HCT116 (cell line): ENCODE data around the gene CDH13. TPM values are rescaled to one million over a fixed set of nuclear protein-coding genes. Genes with fewer than 3 reads are reported as not detected.

ENCODE experiments used
- ATAC-seq: fragments of 200-7000 bp; cut with Tn5 transposase; 2 replicates; pipeline ENCODE4 v1.9.1; 2020; ENCODE audit warnings: mild to moderate bottlenecking, moderate library complexity
- BruUV-seq: library from RNA; stranded (reverse); fragments of 400-500 nt; replicated peaks from 2 replicates; lab custom pipeline; 2021; lab: Mats Ljungman, UMichigan
- CTCF ChIA-PET: fragments of 300-600 bp; sonication (Branson Sonifier 250); formaldehyde crosslinking; loops from one replicate; lab custom pipeline; 2021; ENCODE audit warnings: antibody characterized with exemption; lab: Charles Lee
- POLR2A ChIA-PET: fragments of 300-600, 350-600 bp; sonication (Branson Sonifier 250); formaldehyde crosslinking; loops from one replicate; lab custom pipeline; 2021; ENCODE audit warnings: antibody characterized with exemption; lab: Charles Lee
- RAD21 ChIA-PET, 2 experiments: fragments of 300-600 bp; sonication (Branson Sonifier 250); formaldehyde crosslinking; loops; one replicate each; lab custom pipeline; 2023; ENCODE audit warnings: low total read pairs in 2 of 2; ENCODE audit not compliant: uncharacterized antibody in 2 of 2, unreplicated experiment in 2 of 2, low non-redundant PET in 1 of 2; lab: Charles Lee
- DNase-seq: peaks from one replicate; pipeline ENCODE4 v3.0.0-alpha.2; 2010; ENCODE audit warnings: low read depth, low spot score
- H2AFZ ChIP-seq: fragments of 200-600 bp; shearing (Covaris generic), sonication (generic); 2 replicates; pipeline ENCODE4 v1.6.1; 2017; ENCODE audit warnings: low read depth, mixed run types, mixed read lengths, antibody characterized with exemption, low read length; ENCODE audit not compliant: poor library complexity, severe bottlenecking
- H3K27ac ChIP-seq: 2 replicates; pipeline ENCODE4 v1.5.1; 2012; ENCODE audit warnings: low read depth, low read length
- H3K27me3 ChIP-seq: fragments of 200-600 bp; sonication (generic); 2 replicates; pipeline ENCODE4 v1.6.1; 2016; ENCODE audit warnings: mixed run types, low read length, mixed read lengths; ENCODE audit not compliant: insufficient read depth
- H3K36me3 ChIP-seq, 2 experiments: fragments of 200-500 bp in 1 of 2; fragments of 200-600 bp in 1 of 2; sonication (Bioruptor generic) in 1 of 2; sonication (generic) in 1 of 2; 2 replicates each; pipeline versions ENCODE4 v1.5.1 to v1.6.1; 2014 to 2016; ENCODE audit warnings: low read length in 2 of 2, inconsistent platforms in 1 of 2, mixed read lengths in 1 of 2, mixed run types in 1 of 2; ENCODE audit not compliant: insufficient read depth in 2 of 2, control insufficient read depth in 1 of 2
- H3K4me1 ChIP-seq, 2 experiments: fragments of 200-600 bp in 1 of 2; sonication (generic) in 1 of 2; 2 replicates each; pipeline versions ENCODE4 v1.5.1 to v1.6.1; 2012 to 2017; ENCODE audit warnings: low read length in 2 of 2, inconsistent platforms in 1 of 2, mild to moderate bottlenecking in 1 of 2, mixed read lengths in 1 of 2, mixed run types in 1 of 2, moderate library complexity in 1 of 2; ENCODE audit not compliant: insufficient read depth in 2 of 2, control insufficient read depth in 1 of 2
- H3K4me2 ChIP-seq: fragments of 200-600 bp; sonication (generic); 2 replicates; pipeline ENCODE4 v1.6.1; 2017; ENCODE audit warnings: mixed run types, low read length, mixed read lengths
- H3K4me3 ChIP-seq, 2 experiments: fragments of 200-600 bp in 1 of 2; sonication (generic) in 1 of 2; replicated peaks in 1 of 2; 2 replicates each; pipeline ENCODE4 v1.5.1; 2011 to 2016; ENCODE audit warnings: low read length in 2 of 2, control low read depth in 1 of 2, low read depth in 1 of 2, mild to moderate bottlenecking in 1 of 2, mixed read lengths in 1 of 2, mixed run types in 1 of 2
- H3K79me2 ChIP-seq: fragments of 200-600 bp; sonication (generic); 2 replicates; pipeline ENCODE4 v1.6.1; 2017; ENCODE audit warnings: mild to moderate bottlenecking, mixed run types, low read length, moderate library complexity, mixed read lengths; ENCODE audit not compliant: insufficient read depth
- H3K9ac ChIP-seq: fragments of 200-600 bp; sonication (generic); 2 replicates; pipeline ENCODE4 v1.6.1; 2016; ENCODE audit warnings: low read length, mixed read lengths
- H3K9me2 ChIP-seq: fragments of 200-600 bp; sonication (generic), shearing (Covaris generic); 2 replicates; pipeline ENCODE4 v1.6.1; 2017; ENCODE audit warnings: mixed run types, mild to moderate bottlenecking, moderate library complexity; ENCODE audit not compliant: insufficient read depth
- H3K9me3 ChIP-seq, 2 experiments: fragments of 200-500 bp in 1 of 2; fragments of 200-600 bp in 1 of 2; sonication (Bioruptor generic) in 1 of 2; sonication (generic) in 1 of 2; 2 replicates each; pipeline ENCODE4 v1.6.1; 2014 to 2017; ENCODE audit warnings: low read length in 2 of 2, mixed read lengths in 2 of 2, inconsistent platforms in 1 of 2, low read depth in 1 of 2, mild to moderate bottlenecking in 1 of 2, mixed run types in 1 of 2, moderate library complexity in 1 of 2; ENCODE audit not compliant: control insufficient read depth in 1 of 2, insufficient read depth in 1 of 2
- H4K20me1 ChIP-seq: fragments of 200-600 bp; sonication (generic), shearing (Covaris generic); 2 replicates; pipeline ENCODE4 v1.6.1; 2017; ENCODE audit warnings: mixed run types, mild to moderate bottlenecking, moderate library complexity; ENCODE audit not compliant: insufficient read depth
- ATF3 ChIP-seq: IDR thresholded peaks from 2 replicates; pipeline ENCODE4 v1.6.1; 2012
- CEBPB ChIP-seq: IDR thresholded peaks from 2 replicates; pipeline ENCODE4 v1.6.1; 2012; ENCODE audit warnings: low read depth
- CTCF ChIP-seq, 3 experiments: fragments of 200-600 bp in 1 of 3; sonication (generic) in 1 of 3; IDR thresholded peaks in 2 of 3; conservative IDR thresholded peaks in 1 of 3; 2 replicates each; pipeline ENCODE4 v1.5.1; 2012 to 2017; ENCODE audit warnings: low read depth in 2 of 3, low read length in 2 of 3, antibody characterized with exemption in 1 of 3, borderline replicate concordance in 1 of 3, control low read depth in 1 of 3, mild to moderate bottlenecking in 1 of 3, mixed read lengths in 1 of 3, mixed run types in 1 of 3, moderate library complexity in 1 of 3; ENCODE audit not compliant: insufficient read depth in 1 of 3
- EZH2phosphoT487 ChIP-seq: fragments of 200-600 bp; IDR thresholded peaks from 2 replicates; pipeline ENCODE4 v1.6.1; 2018; ENCODE audit warnings: antibody characterized with exemption, borderline replicate concordance
- POLR2A ChIP-seq: IDR thresholded peaks from 2 replicates; pipeline ENCODE4 v1.7.0; 2011; ENCODE audit warnings: borderline replicate concordance; ENCODE audit not compliant: insufficient read depth, insufficient read length; ENCODE audit errors: extremely low read depth
- REST ChIP-seq: IDR thresholded peaks from 2 replicates; pipeline ENCODE4 v1.6.1; 2012; ENCODE audit warnings: low read depth
- SIN3A ChIP-seq: IDR thresholded peaks from 2 replicates; pipeline ENCODE4 v1.6.1; 2012; ENCODE audit warnings: low read depth
- SP1 ChIP-seq: IDR thresholded peaks from 2 replicates; pipeline ENCODE4 v1.6.1; 2012; ENCODE audit warnings: low read depth
- TCF7L2 ChIP-seq: IDR thresholded peaks from 2 replicates; pipeline ENCODE4 v1.7.0; 2011; ENCODE audit warnings: borderline replicate concordance, inconsistent platforms; ENCODE audit not compliant: insufficient read depth, insufficient read length; ENCODE audit errors: extremely low read depth
- ZFX ChIP-seq: fragments of 450-650 bp; IDR thresholded peaks from 2 replicates; pipeline ENCODE4 v1.6.1; 2017
- intact Hi-C: fragments of 100-400 bp; cut with micrococcal nuclease; formaldehyde crosslinking; loops from 2 replicates; pipeline ENCODE4 v1.10.0; 2022
- total RNA-seq: library from RNA; stranded (reverse); gene quantifications from one replicate; pipeline ENCODE4 v1.2.1, GENCODE V29; 2021; ENCODE audit not compliant: unreplicated experiment

Gene CDH13
- total RNA-seq, 1 experiment from 2014 or later, result not detected

- Histone ChIP-seq H3K27ac (no peak overlapping the region), H3K4me3 (no peak overlapping the region), H4K20me1 (no peaks in the 10 kb centered on the region), H3K4me2 (no peak overlapping the region), H3K9ac (no peak overlapping the region), H2AFZ (no peak overlapping the region), H3K9me3 (peaks cover 0 to 9% of the 10 kb centered on the region in 2 experiments; a peak in 1 of 4 replicates), H3K36me3 (no peaks in the 10 kb centered on the region), H3K27me3 (0 out of 2 replicates have a peak, but pooled peaks cover 3% of the 10 kb centered on the region), H3K79me2 (no peaks in the 10 kb centered on the region), H3K9me2 (no peaks in the 10 kb centered on the region), H3K4me1 (no peaks in the 10 kb centered on the region)
- TF ChIP-seq SP1 (no peak), TCF7L2 (no peak), REST (no peak), ATF3 (no peak), ZFX (no peak), POLR2A (no peak), EZH2phosphoT487 (no peak), CTCF (IDR thresholded peaks at IDR 0.05 in 2 of 3, conservative IDR thresholded peaks at IDR 0.05 in 1 of 3; ENCODE audit: borderline replicate concordance in 1 of 3, insufficient read depth in 1 of 3, low read depth in 2 of 3, low read length in 2 of 3) (no peak), SIN3A (no peak), CEBPB (no peak)
- CTCF ChIA-PET, result no interaction called here
- RAD21 ChIA-PET, result no interaction called here
- no TSS peak for BruUV-seq
- POLR2A ChIA-PET, result no interaction called here
- intact Hi-C loops, result no loop called here
- no peak for DNase-seq
- ATAC-seq, result no peak
These were observed 726.5 kb downstream of the CDH13 start for GRCh38 chr16:83353241-83353640.
